IMR-90 (cell line): Measurements from ENCODE around the gene NPAS3. TPM values are rescaled to one million over a fixed set of nuclear protein-coding genes. Genes with fewer than 3 reads are reported as not detected.

Experiments used
- ATAC-seq: fragments of 200-7000 bp; cut with Tn5 transposase; 2 replicates; pipeline ENCODE4 v1.9.1; 2020; ENCODE audit warnings: low read depth, mild to moderate bottlenecking, moderate library complexity
- BruUV-seq: library from RNA; stranded (reverse); fragments of 400-500 nt; replicated peaks from 2 replicates; lab custom pipeline; 2021; lab: Mats Ljungman, UMichigan
- CTCF ChIA-PET: fragments of 300-600 bp; formaldehyde crosslinking; extraction: SDS; loops from one replicate; lab custom pipeline; 2021; ENCODE audit warnings: antibody characterized with exemption; lab: Yijun Ruan, JAX
- POLR2A ChIA-PET: fragments of 300-600 bp; sonication (Branson Sonifier 250); formaldehyde crosslinking; loops from one replicate; lab custom pipeline; 2022; ENCODE audit warnings: antibody characterized with exemption; ENCODE audit not compliant: unreplicated experiment; lab: Charles Lee
- DNase-seq: peaks from one replicate; pipeline ENCODE4 v3.0.0; 2013
- H2AFZ ChIP-seq: replicated peaks from 2 replicates; pipeline ENCODE3; 2013; ENCODE audit warnings: low read length, mild to moderate bottlenecking; ENCODE audit not compliant: poor library complexity
- H2AK5ac ChIP-seq: 2 replicates; pipeline ENCODE4 v1.6.1; 2013; ENCODE audit warnings: low read depth, low read length, inconsistent platforms
- H2AK9ac ChIP-seq: replicated peaks from 2 replicates; pipeline ENCODE3; 2013; ENCODE audit warnings: mild to moderate bottlenecking, low read depth, low read length, moderate library complexity; ENCODE audit not compliant: poor library complexity
- H2BK120ac ChIP-seq: 2 replicates; pipeline ENCODE4 v1.6.1; 2013; ENCODE audit warnings: low read depth, low read length, inconsistent platforms
- H2BK15ac ChIP-seq: 3 replicates; pipeline ENCODE4 v1.6.1; 2013; ENCODE audit warnings: low read depth, low read length, inconsistent platforms
- H2BK20ac ChIP-seq: 2 replicates; pipeline ENCODE4 v1.6.1; 2013; ENCODE audit warnings: low read depth, mild to moderate bottlenecking, inconsistent platforms, low read length, moderate library complexity
- H2BK5ac ChIP-seq: 2 replicates; pipeline ENCODE4 v1.6.1; 2013; ENCODE audit warnings: mild to moderate bottlenecking, low read depth, low read length, inconsistent platforms; ENCODE audit not compliant: poor library complexity, severe bottlenecking
- H3K14ac ChIP-seq: replicated peaks from 2 replicates; pipeline ENCODE4 v1.6.1; 2013; ENCODE audit warnings: low read depth, low read length, inconsistent platforms
- H3K18ac ChIP-seq: 2 replicates; pipeline ENCODE4 v1.6.1; 2013; ENCODE audit warnings: low read depth, low read length, control low read depth
- H3K23ac ChIP-seq: 2 replicates; pipeline ENCODE4 v1.6.1; 2013; ENCODE audit warnings: low read depth, low read length, inconsistent platforms
- H3K27ac ChIP-seq: 2 replicates; pipeline ENCODE4 v1.5.1; 2013; ENCODE audit warnings: mild to moderate bottlenecking, control low read depth, low read length; ENCODE audit not compliant: insufficient read depth
- H3K27me3 ChIP-seq: 2 replicates; pipeline ENCODE4 v1.6.1; 2013; ENCODE audit warnings: low read length; ENCODE audit not compliant: control insufficient read depth, insufficient read depth
- H3K36me3 ChIP-seq: 2 replicates; pipeline ENCODE4 v1.6.1; 2013; ENCODE audit warnings: low read length, mixed read lengths; ENCODE audit not compliant: control insufficient read depth, insufficient read depth
- H3K4ac ChIP-seq: 2 replicates; pipeline ENCODE4 v1.6.1; 2013; ENCODE audit warnings: low read depth, low read length, inconsistent platforms
- H3K4me1 ChIP-seq: 2 replicates; pipeline ENCODE4 v1.6.1; 2013; ENCODE audit warnings: low read length, mixed read lengths; ENCODE audit not compliant: control insufficient read depth, insufficient read depth
- H3K4me2 ChIP-seq: 2 replicates; pipeline ENCODE4 v1.6.1; 2013; ENCODE audit warnings: low read depth, mild to moderate bottlenecking, control low read depth, low read length, moderate library complexity
- H3K4me3 ChIP-seq: 2 replicates; pipeline ENCODE4 v1.5.1; 2013; ENCODE audit warnings: low read depth, mild to moderate bottlenecking, control low read depth, low read length, moderate library complexity; ENCODE audit not compliant: insufficient read depth
- H3K56ac ChIP-seq: 2 replicates; pipeline ENCODE4 v1.6.1; 2013; ENCODE audit warnings: low read length, inconsistent platforms; ENCODE audit not compliant: insufficient read depth; ENCODE audit errors: extremely low read depth
- H3K79me1 ChIP-seq, 2 experiments: 2 replicates each; pipeline ENCODE4 v1.6.1; 2013; ENCODE audit warnings: low read length in 2 of 2, inconsistent platforms in 1 of 2, low read depth in 1 of 2
- H3K9ac ChIP-seq: 2 replicates; pipeline ENCODE4 v1.6.1; 2013; ENCODE audit warnings: low read depth, low read length, control low read depth
- H3K9me1 ChIP-seq: 2 replicates; pipeline ENCODE4 v1.6.1; 2013; ENCODE audit warnings: low read length, inconsistent platforms; ENCODE audit not compliant: insufficient read depth
- H3K9me3 ChIP-seq: 2 replicates; pipeline ENCODE4 v1.6.1; 2013; ENCODE audit warnings: low read length; ENCODE audit not compliant: control insufficient read depth, insufficient read depth
- H4K20me1 ChIP-seq: 2 replicates; pipeline ENCODE4 v1.6.1; 2013; ENCODE audit warnings: low read length, inconsistent platforms; ENCODE audit not compliant: insufficient read depth
- H4K5ac ChIP-seq: 2 replicates; pipeline ENCODE4 v1.6.1; 2013; ENCODE audit warnings: mild to moderate bottlenecking, low read depth, low read length, control low read depth
- H4K8ac ChIP-seq, 2 experiments: 2 replicates each; pipeline ENCODE4 v1.6.1; 2013; ENCODE audit warnings: low read depth in 2 of 2, low read length in 2 of 2, control low read depth in 1 of 2, inconsistent platforms in 1 of 2
- H4K91ac ChIP-seq: 2 replicates; pipeline ENCODE4 v1.6.1; 2013; ENCODE audit warnings: low read depth, low read length, inconsistent platforms; ENCODE audit not compliant: insufficient read depth
- CTCF ChIP-seq: conservative IDR thresholded peaks from 2 replicates; pipeline ENCODE4 v1.5.1; 2012; ENCODE audit warnings: mild to moderate bottlenecking, low read depth, low read length, improper control_type of control experiment
- ELK1 ChIP-seq: fragments of 150-350 bp; IDR thresholded peaks from 2 replicates; pipeline ENCODE4 v1.6.1; 2016; ENCODE audit warnings: low read depth, mild to moderate bottlenecking, low read length, moderate library complexity, borderline replicate concordance
- MXI1 ChIP-seq: IDR thresholded peaks from 2 replicates; pipeline ENCODE4 v1.6.1; 2012; ENCODE audit warnings: low read depth, mild to moderate bottlenecking, low read length, moderate library complexity, borderline replicate concordance
- RAD21 ChIP-seq: IDR thresholded peaks from 2 replicates; pipeline ENCODE4 v1.6.1; 2012; ENCODE audit warnings: low read length, improper control_type of control experiment
- SMC3 ChIP-seq: fragments of 150-350 bp; IDR thresholded peaks from 2 replicates; pipeline ENCODE4 v1.6.1; 2016; ENCODE audit warnings: low read depth, mild to moderate bottlenecking, antibody characterized with exemption, low read length, moderate library complexity
- WGBS, 2 experiments: methylation state at CpG; one replicate each; pipeline versions ENCODE4 v1.1.5 to v1.1.7; 2013; ENCODE audit warnings: missing lambda C conversion rate in 2 of 2; ENCODE audit not compliant: insufficient read length in 1 of 2; ENCODE audit errors: extremely low coverage in 2 of 2; 5-methylcytosine and 5-hydroxymethylcytosine counted together
- dilution Hi-C: fragments of 300-500 bp; cut with HindIII; formaldehyde crosslinking; loops from one replicate; pipeline ENCODE4 v1.14.3; 2018; ENCODE audit warnings: low sequenced_read_pairs; ENCODE audit not compliant: unreplicated experiment
- in situ Hi-C: fragments of 300-500 bp; cut with MboI; formaldehyde crosslinking; loops from 3 replicates; pipeline ENCODE4 v1.14.3; 2019; ENCODE audit warnings: low sequenced_read_pairs, inconsistent platforms, mixed read lengths
- intact Hi-C: fragments of 100-400 bp; cut with micrococcal nuclease; formaldehyde crosslinking; loops from 2 replicates; pipeline ENCODE4 v1.10.0; 2022
- polyA plus RNA-seq, 3 experiments: library from polyadenylated mRNA; depleted of rRNA; stranded (reverse); fragments of >200 nt; gene quantifications; 2 replicates each; pipeline ENCODE4 v1.2.3, GENCODE V29; 2012; ENCODE audit warnings: low replicate concordance in 1 of 3
- total RNA-seq: library from RNA; depleted of rRNA; stranded (reverse); fragments of >200 nt; gene quantifications from 2 replicates; pipeline ENCODE4 v1.2.3, GENCODE V29; 2012

Gene NPAS3
- total and polyA plus RNA-seq, 2 of the 4 experiments (the other 2 are of a cell fraction) = not detected

GRCh38 chr14:33792009-33792719 is 853.5 kb downstream of the NPAS3 start (continued):
- TF ChIP-seq MXI1 = no peak

GRCh38 chr14:33792720-33793368 is 854.2 kb downstream of the NPAS3 start:
- DNase-seq = peak; percentile 66
- Histone ChIP-seq H4K20me1 (no peaks in the 10 kb centered on the region), H4K5ac (no peak overlapping the region), H3K36me3 (no peaks in the 10 kb centered on the region), H2AK5ac (no peak overlapping the region), H2BK120ac (no peak overlapping the region), H4K8ac (no peak overlapping the region), H4K91ac (no peak overlapping the region), H3K27me3 (no peaks in the 10 kb centered on the region; the same call in 1 of the 2 replicates), H3K14ac (no peak overlapping the region), H2AFZ (peak overlapping the region; percentile 44), H3K23ac (no peak overlapping the region), H2BK20ac (no peak overlapping the region), H3K9me3 (no peaks in the 10 kb centered on the region), H3K9ac (no peak overlapping the region), H3K4me2 (peak overlapping the region; percentile 60; the same call in 1 of the 2 replicates), H3K56ac (no peak overlapping the region), H3K4ac (no peak overlapping the region), H3K27ac (no peak overlapping the region), H2BK5ac (no peak overlapping the region), H2BK15ac (no peak overlapping the region), H3K18ac (no peak overlapping the region), H3K9me1 (no peaks in the 10 kb centered on the region), H3K4me3 (no peak overlapping the region), H3K79me1 (no peaks in the 10 kb centered on the region), H3K4me1 (no peaks in the 10 kb centered on the region), H2AK9ac (no peak overlapping the region)
- BruUV-seq = no TSS peak
- peak; percentile 87 for ATAC-seq
- intact Hi-C loops = loop anchor here (1.0 to 10.0 kb wide), 5 partner anchors 361 to 1217 kb away; no protein-coding TSS in a partner anchor
- ChIA-PET POLR2A (no interaction called here), CTCF (interaction anchor here (0.6 to 2.2 kb wide), 18 partner anchors 9 to 1216 kb away, joined by 3 to 17 read pairs (median 3); no protein-coding TSS in a partner anchor)
- in situ Hi-C loops = loop anchor here (5.0 kb wide), 1 partner anchor 1216 kb away; no protein-coding TSS in a partner anchor
- WGBS, 2 experiments = 8% methylated on average over 5 of the region's 16 CpGs; no CpG with 5 or more reads in 1 of the 2 experiments
- no peak for TF ChIP-seq ELK1
- peak; percentile 80 for TF ChIP-seq RAD21
- peak; percentile 68 for TF ChIP-seq SMC3
- peak; percentile 85 for TF ChIP-seq CTCF
- dilution Hi-C loops = loop anchor here (25.0 kb wide), 1 partner anchor 1206 kb away; no protein-coding TSS in a partner anchor
